ENCODE measurements around the gene CTIF. TPM values are rescaled to one million over a fixed set of nuclear protein-coding genes. Genes with fewer than 3 reads are reported as not detected.

Gene CTIF
- total and polyA plus RNA-seq, 7 experiments from 2014 or later: 1.3 to 11.2 (median 2.5) TPM; not detected in 2

GRCh38 chr18:48762836-48763718, 224.2 kb downstream of the CTIF start:
- Mint-ChIP-seq H3K4me3 (no peak overlapping the region), H3K4me1 (peaks cover 0 to 8% (median 0%) of the 10 kb centered on the region in 7 donors), H3K27me3 (no peaks in the 10 kb centered on the region), H3K27ac (no peak overlapping the region), H3K36me3 (no peaks in the 10 kb centered on the region), H3K9me3 (peaks cover 0 to 2% (median 0%) of the 10 kb centered on the region in 11 donors)
- Histone ChIP-seq H3K4me3 (ENCODE audit: low read length) (no peak overlapping the region), H3K36me3 (ENCODE audit: control insufficient read depth in 2 of 3, insufficient read depth in 3 of 3, low read length in 3 of 3) (no peaks in the 10 kb centered on the region), H3K9me3 (ENCODE audit: control insufficient read depth in 2 of 3, low read length in 3 of 3) (no peaks in the 10 kb centered on the region), H3K4me1 (ENCODE audit: control insufficient read depth in 2 of 2, insufficient read depth in 2 of 2, low read length in 2 of 2) (no peaks in the 10 kb centered on the region), H3K27ac (ENCODE audit: low read depth, low read length) (no peak overlapping the region), H3K27me3 (ENCODE audit: control insufficient read depth in 2 of 2, insufficient read depth in 2 of 2, low read length in 2 of 2) (no peaks in the 10 kb centered on the region)
- no peak for DNase-seq
- ATAC-seq: no peak
- intact Hi-C loops (cut with micrococcal nuclease): no loop called here
- POLR2A ChIA-PET: no interaction called here
- CTCF ChIA-PET: no interaction called here

DNA sequence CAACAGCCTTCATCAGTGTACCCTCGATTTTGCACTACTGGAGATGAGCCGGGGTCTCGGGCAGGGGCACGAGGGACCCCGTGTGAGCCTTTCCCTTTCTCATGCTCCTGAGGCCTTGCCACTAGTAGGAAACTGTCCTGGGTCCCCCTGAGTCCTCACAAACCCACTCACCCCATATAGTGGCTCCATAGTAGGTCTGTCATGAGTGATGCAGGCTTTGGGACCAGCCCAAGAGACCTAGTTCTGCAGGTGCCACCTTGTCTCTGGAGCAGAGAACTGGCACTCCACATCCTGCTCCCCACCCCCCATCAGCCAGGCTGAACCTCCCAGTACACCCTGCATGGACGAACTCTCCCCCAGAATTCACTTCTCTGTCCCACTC, 224.9 kb downstream of the CTIF start:
- DNase-seq: no peak
- H3K9me3 Mint-ChIP-seq: peaks cover 0 to 2% (median 0%) of the 10 kb centered on the region in 11 donors
- Histone ChIP-seq H3K4me1 (ENCODE audit: control insufficient read depth in 2 of 2, insufficient read depth in 2 of 2, low read length in 2 of 2) (no peaks in the 10 kb centered on the region), H3K4me3 (ENCODE audit: low read length) (no peak overlapping the region), H3K36me3 (ENCODE audit: control insufficient read depth in 2 of 3, insufficient read depth in 3 of 3, low read length in 3 of 3) (no peaks in the 10 kb centered on the region), H3K27ac (ENCODE audit: low read depth, low read length) (no peak overlapping the region), H3K27me3 (ENCODE audit: control insufficient read depth in 2 of 2, insufficient read depth in 2 of 2, low read length in 2 of 2) (no peaks in the 10 kb centered on the region), H3K9me3 (ENCODE audit: control insufficient read depth in 2 of 3, low read length in 3 of 3) (no peaks in the 10 kb centered on the region)
- POLR2A ChIA-PET: no interaction called here
- no peak for ATAC-seq
- H3K27ac Mint-ChIP-seq: no peak overlapping the region
- no peak overlapping the region for H3K4me3 Mint-ChIP-seq
- intact Hi-C loops (cut with micrococcal nuclease): no loop called here
- no peaks in the 10 kb centered on the region for H3K27me3 Mint-ChIP-seq
- H3K4me1 Mint-ChIP-seq: peaks cover 0 to 8% (median 0%) of the 10 kb centered on the region in 7 donors
- no peaks in the 10 kb centered on the region for H3K36me3 Mint-ChIP-seq
- CTCF ChIA-PET: no interaction called here

GRCh38 chr18:48765053-48765452, 226.2 kb downstream of the CTIF start:
- no peaks in the 10 kb centered on the region for H3K36me3 Mint-ChIP-seq
- H3K4me1 Mint-ChIP-seq: peaks cover 0 to 8% (median 0%) of the 10 kb centered on the region in 7 donors
- DNase-seq (no peak), ATAC-seq (no peak)
- no peak overlapping the region for H3K4me3 Mint-ChIP-seq
- no peaks in the 10 kb centered on the region for H3K36me3 ChIP-seq (ENCODE audit: control insufficient read depth in 2 of 3, insufficient read depth in 3 of 3, low read length in 3 of 3)
- H3K4me3 ChIP-seq (ENCODE audit: low read length): no peak overlapping the region
- ChIA-PET CTCF (no interaction called here), POLR2A (no interaction called here)
- no peaks in the 10 kb centered on the region for H3K9me3 ChIP-seq (ENCODE audit: control insufficient read depth in 2 of 3, low read length in 3 of 3)
- peaks cover 0 to 2% (median 0%) of the 10 kb centered on the region in 11 donors for H3K9me3 Mint-ChIP-seq
- intact Hi-C loops (cut with micrococcal nuclease): no loop called here
- H3K27ac ChIP-seq (ENCODE audit: low read depth, low read length): no peak overlapping the region
- no peaks in the 10 kb centered on the region for H3K4me1 ChIP-seq (ENCODE audit: control insufficient read depth in 2 of 2, insufficient read depth in 2 of 2, low read length in 2 of 2)
- H3K27ac Mint-ChIP-seq: peak overlapping the region in 2 of 9 donors; percentile 2 to 52
- H3K27me3 ChIP-seq (ENCODE audit: control insufficient read depth in 2 of 2, insufficient read depth in 2 of 2, low read length in 2 of 2): no peaks in the 10 kb centered on the region
- H3K27me3 Mint-ChIP-seq: no peaks in the 10 kb centered on the region

- CTCF ChIA-PET: no interaction called here
- Histone ChIP-seq H3K9me3 (ENCODE audit: control insufficient read depth in 2 of 3, low read length in 3 of 3) (no peaks in the 10 kb centered on the region), H3K27ac (ENCODE audit: low read depth, low read length) (no peak overlapping the region), H3K4me3 (ENCODE audit: low read length) (no peak overlapping the region), H3K4me1 (ENCODE audit: control insufficient read depth in 2 of 2, insufficient read depth in 2 of 2, low read length in 2 of 2) (no peaks in the 10 kb centered on the region), H3K27me3 (ENCODE audit: control insufficient read depth in 2 of 2, insufficient read depth in 2 of 2, low read length in 2 of 2) (no peaks in the 10 kb centered on the region), H3K36me3 (ENCODE audit: control insufficient read depth in 2 of 3, insufficient read depth in 3 of 3, low read length in 3 of 3) (no peaks in the 10 kb centered on the region)
- H3K27ac Mint-ChIP-seq: no peak overlapping the region
- DNase-seq (no peak), ATAC-seq (no peak)
- H3K4me3 Mint-ChIP-seq: no peak overlapping the region
- no peaks in the 10 kb centered on the region for H3K27me3 Mint-ChIP-seq
- POLR2A ChIA-PET: no interaction called here
- intact Hi-C loops (cut with micrococcal nuclease): no loop called here
- peaks cover 0 to 2% (median 0%) of the 10 kb centered on the region in 11 donors for H3K9me3 Mint-ChIP-seq
- no peaks in the 10 kb centered on the region for H3K36me3 Mint-ChIP-seq
- peaks cover 0 to 8% (median 0%) of the 10 kb centered on the region in 7 donors for H3K4me1 Mint-ChIP-seq
These were observed 227.2 kb downstream of the CTIF start for GRCh38 chr18:48766026-48766425.

DNA sequence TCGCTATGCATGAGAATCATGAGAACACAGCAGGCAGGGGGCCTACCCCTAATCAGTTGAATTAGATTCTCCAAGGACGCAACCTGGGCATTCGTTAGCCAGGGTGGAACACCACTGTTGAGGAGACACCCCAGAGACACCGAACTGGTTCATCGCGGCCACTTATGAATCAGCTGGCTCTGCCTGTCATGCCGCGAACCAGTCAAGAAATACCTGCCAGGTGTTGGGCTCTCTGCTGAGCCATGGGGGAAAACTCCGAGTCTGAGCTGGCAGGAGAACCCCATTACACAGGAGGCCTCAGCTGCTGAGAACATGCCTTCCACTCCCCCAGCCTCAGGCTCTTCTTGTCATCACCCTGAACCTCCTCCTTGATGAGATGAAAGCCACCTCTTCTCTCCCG, 227.7 kb downstream of the CTIF start:
- CTCF ChIA-PET: no interaction called here

DNA sequence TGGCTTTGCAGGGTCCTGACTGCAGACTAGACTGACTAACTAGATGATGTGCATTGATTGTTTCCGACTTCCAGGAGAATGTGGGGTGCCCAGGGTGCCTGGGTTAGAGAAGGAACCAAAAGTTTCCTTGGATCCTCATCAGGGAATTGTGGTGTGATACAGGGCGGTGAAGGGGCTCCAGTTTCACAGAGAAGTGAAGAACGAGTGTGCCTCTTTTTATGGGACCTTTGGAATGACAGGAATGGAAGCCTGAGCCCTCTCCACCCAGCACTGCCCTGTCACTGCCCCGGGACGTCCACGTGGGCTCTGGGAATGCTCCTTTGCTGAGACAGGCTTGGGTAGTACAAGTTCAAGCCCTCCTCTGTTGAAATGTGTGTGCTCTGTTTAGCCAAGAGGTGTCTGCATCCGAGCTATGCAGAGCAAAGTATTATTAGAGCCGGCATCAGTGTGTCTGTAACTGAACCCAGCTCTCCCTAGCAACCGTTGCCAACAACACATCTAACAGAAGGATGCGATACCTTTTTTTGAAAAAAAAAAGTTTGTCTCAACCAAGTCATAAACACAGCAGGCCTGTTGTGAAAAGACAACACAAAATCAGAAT, 228.4 kb downstream of the CTIF start:
- ATAC-seq: no peak

More for the DNA sequence above, 227.7 kb downstream of the CTIF start:
- Histone ChIP-seq H3K4me3 (ENCODE audit: low read length) (no peak overlapping the region), H3K36me3 (ENCODE audit: control insufficient read depth in 2 of 3, insufficient read depth in 3 of 3, low read length in 3 of 3) (no peaks in the 10 kb centered on the region), H3K27ac (ENCODE audit: low read depth, low read length) (no peak overlapping the region), H3K9me3 (ENCODE audit: control insufficient read depth in 2 of 3, low read length in 3 of 3) (no peaks in the 10 kb centered on the region), H3K4me1 (ENCODE audit: control insufficient read depth in 2 of 2, insufficient read depth in 2 of 2, low read length in 2 of 2) (no peaks in the 10 kb centered on the region), H3K27me3 (ENCODE audit: control insufficient read depth in 2 of 2, insufficient read depth in 2 of 2, low read length in 2 of 2) (no peaks in the 10 kb centered on the region)
- Mint-ChIP-seq H3K27me3 (no peaks in the 10 kb centered on the region), H3K27ac (no peak overlapping the region), H3K36me3 (no peaks in the 10 kb centered on the region), H3K9me3 (peaks cover 0 to 2% (median 0%) of the 10 kb centered on the region in 11 donors), H3K4me1 (peaks cover 0 to 8% (median 0%) of the 10 kb centered on the region in 7 donors), H3K4me3 (no peak overlapping the region)
- ATAC-seq: no peak
- intact Hi-C loops (cut with micrococcal nuclease): no loop called here
- POLR2A ChIA-PET: no interaction called here
- DNase-seq: no peak

More for the DNA sequence above, 228.4 kb downstream of the CTIF start:
- Histone ChIP-seq H3K27me3 (ENCODE audit: control insufficient read depth in 2 of 2, insufficient read depth in 2 of 2, low read length in 2 of 2) (no peaks in the 10 kb centered on the region), H3K27ac (ENCODE audit: low read depth, low read length) (no peak overlapping the region), H3K4me1 (ENCODE audit: control insufficient read depth in 2 of 2, insufficient read depth in 2 of 2, low read length in 2 of 2) (no peaks in the 10 kb centered on the region), H3K36me3 (ENCODE audit: control insufficient read depth in 2 of 3, insufficient read depth in 3 of 3, low read length in 3 of 3) (no peaks in the 10 kb centered on the region), H3K4me3 (ENCODE audit: low read length) (no peak overlapping the region), H3K9me3 (ENCODE audit: control insufficient read depth in 2 of 3, low read length in 3 of 3) (no peaks in the 10 kb centered on the region)
- Mint-ChIP-seq H3K27me3 (no peaks in the 10 kb centered on the region), H3K9me3 (peaks cover 0 to 2% (median 0%) of the 10 kb centered on the region in 11 donors), H3K36me3 (no peaks in the 10 kb centered on the region), H3K4me3 (no peak overlapping the region), H3K4me1 (peaks cover 0 to 8% (median 0%) of the 10 kb centered on the region in 7 donors), H3K27ac (no peak overlapping the region)
- no peak for DNase-seq
- POLR2A ChIA-PET: interaction anchor here (0.6 kb wide), 1 partner anchor 311 kb away, joined by 3 read pairs; no protein-coding TSS in a partner anchor
- intact Hi-C loops (cut with micrococcal nuclease): no loop called here
- CTCF ChIA-PET: no interaction called here

Data from naive thymus-derived CD4-positive, alpha-beta T cell (primary cell).